H9 (cell line): ENCODE data around the gene PPP1R1B. TPM values are rescaled to one million over a fixed set of nuclear protein-coding genes. Genes with fewer than 3 reads are reported as not detected.

ENCODE experiments used
- DNase-seq: peaks from one replicate; pipeline ENCODE4 v3.0.0-alpha.2; 2017
- H2AFZ ChIP-seq: one replicate; pipeline ENCODE4 v1.6.1; 2013; ENCODE audit warnings: mild to moderate bottlenecking, low read length, control low read depth, moderate library complexity
- H2AK5ac ChIP-seq: 2 replicates; pipeline ENCODE4 v1.6.1; 2013; ENCODE audit warnings: low read length, control low read depth, mixed read lengths; ENCODE audit not compliant: insufficient read length
- H2BK120ac ChIP-seq: one replicate; pipeline ENCODE4 v1.6.1; 2013; ENCODE audit warnings: low read depth, mild to moderate bottlenecking, low read length, control low read depth, inconsistent platforms; ENCODE audit not compliant: poor library complexity, severe bottlenecking
- H2BK12ac ChIP-seq: 2 replicates; pipeline ENCODE4 v1.6.1; 2013; ENCODE audit warnings: low read length, control low read depth, mixed read lengths, low read depth; ENCODE audit not compliant: insufficient read length
- H2BK15ac ChIP-seq: 2 replicates; pipeline ENCODE4 v1.6.1; 2013; ENCODE audit warnings: low read depth, low read length, control low read depth
- H2BK20ac ChIP-seq: one replicate; pipeline ENCODE4 v1.6.1; 2013; ENCODE audit warnings: low read depth, mild to moderate bottlenecking, low read length, control low read depth, inconsistent platforms; ENCODE audit not compliant: poor library complexity, severe bottlenecking
- H2BK5ac ChIP-seq: 2 replicates; pipeline ENCODE4 v1.6.1; 2013; ENCODE audit warnings: low read length, control low read depth, mixed read lengths; ENCODE audit not compliant: insufficient read length
- H3K14ac ChIP-seq: 2 replicates; pipeline ENCODE4 v1.6.1; 2013; ENCODE audit warnings: low read length, control low read depth; ENCODE audit not compliant: insufficient read depth
- H3K18ac ChIP-seq: 2 replicates; pipeline ENCODE4 v1.6.1; 2013; ENCODE audit warnings: low read depth, mild to moderate bottlenecking, mixed read lengths, low read length, control low read depth; ENCODE audit not compliant: insufficient read length
- H3K23ac ChIP-seq: 2 replicates; pipeline ENCODE4 v1.6.1; 2013; ENCODE audit warnings: low read length, control low read depth, mixed read lengths, low read depth; ENCODE audit not compliant: insufficient read length
- H3K23me2 ChIP-seq: 2 replicates; pipeline ENCODE4 v1.6.1; 2013; ENCODE audit warnings: low read depth, mild to moderate bottlenecking, mixed read lengths, low read length, control low read depth; ENCODE audit not compliant: insufficient read length, poor library complexity, severe bottlenecking
- H3K27ac ChIP-seq: 2 replicates; pipeline ENCODE4 v1.5.1; 2013; ENCODE audit warnings: low read length, control low read depth, mixed read lengths, low read depth; ENCODE audit not compliant: insufficient read length
- H3K27me3 ChIP-seq: 2 replicates; pipeline ENCODE4 v1.6.1; 2013; ENCODE audit warnings: low read length, control low read depth, inconsistent platforms; ENCODE audit not compliant: insufficient read depth
- H3K4ac ChIP-seq: 2 replicates; pipeline ENCODE4 v1.6.1; 2013; ENCODE audit warnings: low read depth, mild to moderate bottlenecking, control low read depth, inconsistent platforms, low read length, moderate library complexity
- H3K4me1 ChIP-seq: 2 replicates; pipeline ENCODE4 v1.6.1; 2013; ENCODE audit warnings: low read length, control low read depth, inconsistent platforms; ENCODE audit not compliant: insufficient read depth
- H3K4me2 ChIP-seq: 2 replicates; pipeline ENCODE4 v1.6.1; 2013; ENCODE audit warnings: low read length, control low read depth, mixed read lengths; ENCODE audit not compliant: insufficient read length, insufficient read depth
- H3K56ac ChIP-seq: 2 replicates; pipeline ENCODE4 v1.6.1; 2013; ENCODE audit warnings: low read depth, mild to moderate bottlenecking, mixed read lengths, low read length, control low read depth; ENCODE audit not compliant: insufficient read length
- H3K79me1 ChIP-seq: 2 replicates; pipeline ENCODE4 v1.6.1; 2013; ENCODE audit warnings: low read depth, mild to moderate bottlenecking, moderate library complexity, low read length, control low read depth, inconsistent platforms; ENCODE audit not compliant: insufficient read depth, poor library complexity, severe bottlenecking
- H3K79me2 ChIP-seq: 2 replicates; pipeline ENCODE4 v1.6.1; 2013; ENCODE audit warnings: low read length, control low read depth, inconsistent platforms; ENCODE audit not compliant: insufficient read depth
- H3K9ac ChIP-seq: 2 replicates; pipeline ENCODE4 v1.6.1; 2013; ENCODE audit warnings: low read length, control low read depth, mixed read lengths; ENCODE audit not compliant: insufficient read length; ENCODE audit errors: extremely low read depth
- H3K9me3 ChIP-seq: one replicate; pipeline ENCODE4 v1.6.1; 2013; ENCODE audit warnings: low read depth, low read length, inconsistent platforms; ENCODE audit not compliant: control insufficient read depth
- H3T11ph ChIP-seq: one replicate; pipeline ENCODE4 v1.6.1; 2013; ENCODE audit warnings: mild to moderate bottlenecking, low read length, control low read depth, inconsistent platforms
- H4K20me1 ChIP-seq: one replicate; pipeline ENCODE4 v1.6.1; 2013; ENCODE audit not compliant: control insufficient read depth, insufficient read length, insufficient read depth
- H4K5ac ChIP-seq: 2 replicates; pipeline ENCODE4 v1.6.1; 2013; ENCODE audit warnings: low read depth, mild to moderate bottlenecking, mixed read lengths, low read length, control low read depth; ENCODE audit not compliant: insufficient read length
- H4K8ac ChIP-seq: replicated peaks from 2 replicates; pipeline ENCODE4 v1.6.1; 2013; ENCODE audit warnings: low read length, control low read depth, mixed read lengths, low read depth; ENCODE audit not compliant: insufficient read length
- H4K91ac ChIP-seq: 2 replicates; pipeline ENCODE4 v1.6.1; 2013; ENCODE audit warnings: low read depth, mild to moderate bottlenecking, moderate library complexity, mixed read lengths, low read length, control low read depth; ENCODE audit not compliant: insufficient read length
- H3K27ac Mint-ChIP-seq, 3 experiments: 2 replicates in 2 of 3; 3 replicates in 1 of 3; pipeline ENCODE4 v1.8.0; 2020 to 2021; ENCODE audit warnings: mixed read lengths in 3 of 3, mild to moderate bottlenecking in 1 of 3, moderate library complexity in 1 of 3
- H3K27me3 Mint-ChIP-seq: 2 replicates; pipeline ENCODE4 v1.8.0; 2021; ENCODE audit warnings: low read depth, mild to moderate bottlenecking, moderate library complexity, mixed read lengths
- H3K36me3 Mint-ChIP-seq, 3 experiments: 2 replicates in 2 of 3; 3 replicates in 1 of 3; pipeline ENCODE4 v1.8.0; 2020 to 2021; ENCODE audit warnings: low read depth in 3 of 3, mixed read lengths in 3 of 3; ENCODE audit not compliant: insufficient read depth in 1 of 3
- H3K4me1 Mint-ChIP-seq, 2 experiments: 2 replicates each; pipeline ENCODE4 v1.8.0; 2020; ENCODE audit warnings: mixed read lengths in 2 of 2
- H3K4me3 Mint-ChIP-seq, 2 experiments: 2 replicates in 1 of 2; 3 replicates in 1 of 2; pipeline ENCODE4 v1.8.0; 2020 to 2021; ENCODE audit warnings: mild to moderate bottlenecking in 2 of 2, mixed read lengths in 2 of 2, moderate library complexity in 1 of 2
- H3K9me3 Mint-ChIP-seq, 2 experiments: 2 replicates in 1 of 2; 3 replicates in 1 of 2; pipeline ENCODE4 v1.8.0; 2020; ENCODE audit warnings: mild to moderate bottlenecking in 2 of 2, mixed read lengths in 2 of 2, moderate library complexity in 1 of 2
- CTCF ChIP-seq: fragments of 200-600 bp; sonication (generic); conservative IDR thresholded peaks from 3 replicates; pipeline ENCODE4 v1.8.0; 2021; ENCODE audit warnings: antibody characterized with exemption, mild to moderate bottlenecking
- WGBS: extraction: QIAGEN DNeasy Blood & Tissue Kit; methylation state at CpG from one replicate; pipeline ENCODE4 v1.1.7; 2013; ENCODE audit warnings: missing lambda C conversion rate, low lambda C conversion rate, mixed read lengths; ENCODE audit not compliant: insufficient read length; ENCODE audit errors: extremely low coverage; 5-methylcytosine and 5-hydroxymethylcytosine counted together
- total RNA-seq: library from RNA; stranded (reverse); gene quantifications from 2 replicates; pipeline ENCODE4 v1.2.1, GENCODE V29; 2021

PPP1R1B gene
- total RNA-seq, 1 experiment from 2014 or later: 15.5 TPM

DNA sequence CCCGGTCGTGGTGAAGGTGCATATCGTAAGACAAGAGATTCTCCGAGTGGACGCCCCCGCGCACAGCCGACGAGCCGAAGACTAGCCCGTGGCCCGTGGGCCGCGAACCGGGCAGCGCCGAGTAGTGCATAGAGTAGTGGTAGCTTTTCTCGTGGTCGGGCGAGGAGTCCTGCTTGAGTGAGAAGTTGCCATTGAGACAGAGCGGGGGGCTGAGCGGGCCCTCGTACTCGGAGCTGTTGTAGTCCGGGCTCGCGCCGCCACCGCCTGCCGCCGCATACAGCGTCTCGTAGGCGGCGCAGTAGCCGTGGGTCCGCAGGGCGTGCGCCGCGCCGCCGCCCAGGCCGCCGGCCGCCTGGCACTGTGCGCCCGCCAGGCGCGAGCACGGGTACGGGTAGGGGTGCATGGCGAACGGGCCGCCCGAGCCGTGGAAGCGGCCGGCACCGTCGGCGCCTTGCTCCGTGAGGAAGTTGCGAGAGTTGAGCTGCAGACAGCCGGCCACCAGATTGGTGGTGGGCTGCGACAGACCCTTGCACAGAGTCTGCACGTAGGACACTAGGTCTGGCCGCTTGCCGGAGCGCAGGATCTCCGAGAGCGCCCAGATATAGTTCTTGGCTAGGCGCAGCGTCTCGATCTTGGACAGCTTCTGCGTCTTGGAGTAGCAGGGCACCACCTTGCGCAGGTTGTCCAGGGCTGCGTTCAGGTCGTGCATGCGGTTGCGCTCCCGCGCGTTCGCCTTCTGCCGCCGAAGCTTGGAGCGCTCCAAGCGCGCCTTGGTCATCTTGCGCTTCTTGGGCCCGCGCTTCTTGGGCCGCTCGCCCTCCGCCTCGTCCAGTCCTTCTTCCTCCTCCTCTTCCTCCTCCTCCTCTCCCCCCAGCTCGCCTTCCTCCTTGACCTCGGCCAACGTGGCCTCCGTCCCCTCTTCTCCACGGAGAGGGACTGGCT lies 21.0 kb upstream of the PPP1R1B start:
- DNase-seq: peak; percentile 72
- H3K23ac ChIP-seq: no peak overlapping the region
- no peak overlapping the region for H2BK120ac ChIP-seq
- H4K91ac ChIP-seq: no peak overlapping the region
- no peak overlapping the region for H3T11ph ChIP-seq
- H2BK12ac ChIP-seq: no peak overlapping the region
- peaks cover 20% of the 10 kb centered on the region for H3K23me2 ChIP-seq
- Mint-ChIP-seq H3K4me1 (peaks cover 30 to 55% of the 10 kb centered on the region in 2 experiments), H3K27ac (no peak overlapping the region), H3K4me3 (peak overlapping the region; percentile 27 to 77; a peak in 4 of 5 replicates), H3K36me3 (no peaks in the 10 kb centered on the region; a peak in 1 of 7 replicates), H3K9me3 (peaks cover 0 to 4% of the 10 kb centered on the region in 2 experiments; a peak in 1 of 5 replicates), H3K27me3 (peaks cover 98% of the 10 kb centered on the region)
- H2BK5ac ChIP-seq: no peak overlapping the region
- no peak overlapping the region for H2AFZ ChIP-seq
- H3K4me2 ChIP-seq: peak overlapping the region; percentile 38
- no peak overlapping the region for H3K4ac ChIP-seq
- H2BK15ac ChIP-seq: no peak overlapping the region
- H3K14ac ChIP-seq: no peak overlapping the region
- no CpG with 5 or more reads among the region's 102 CpGs for WGBS
- peaks cover 86% of the 10 kb centered on the region for H3K27me3 ChIP-seq
- H3K56ac ChIP-seq: no peak overlapping the region
- H2BK20ac ChIP-seq: no peak overlapping the region
- H3K79me1 ChIP-seq: no peaks in the 10 kb centered on the region
- H3K27ac ChIP-seq: no peak overlapping the region
- H3K18ac ChIP-seq: no peak overlapping the region
- H3K9ac ChIP-seq: no peak overlapping the region
- no peaks in the 10 kb centered on the region; the same call in 1 of the 2 replicates for H3K4me1 ChIP-seq
- no peak for TF ChIP-seq CTCF
- no peak overlapping the region for H2AK5ac ChIP-seq
- H4K5ac ChIP-seq: no peak overlapping the region
- H3K79me2 ChIP-seq: no peaks in the 10 kb centered on the region
- H3K9me3 ChIP-seq: no peaks in the 10 kb centered on the region
- H4K8ac ChIP-seq: no peak overlapping the region
- no peaks in the 10 kb centered on the region for H4K20me1 ChIP-seq
